Activated CD4-positive, alpha-beta T cell treated with anti-CD3 and anti-CD28 coated beads, Interleukin-2, amount 50 U/mL, for 1 hour (primary cell): Measurements from ENCODE around the gene MYO9A.
"Not testable (repeated sequence)": the region's sequence is repeated elsewhere in the genome, so short reads cannot be mapped to it uniquely, and the experiment has no call there.

Experiments
- DNase-seq: peaks from one replicate; pipeline ENCODE4 v3.0.0-alpha.2; 2020

Gene MYO9A

GRCh38 chr15:72139667-72140066 is 21.7 kb upstream of the MYO9A start:
- DNase-seq = no peak

- no peak for DNase-seq
These were observed 18.5 kb upstream of the MYO9A start for GRCh38 chr15:72136170-72137051.

- no peak for DNase-seq
These were observed 17.8 kb upstream of the MYO9A start for GRCh38 chr15:72135719-72136118.

GRCh38 chr15:72133211-72133610 is 15.3 kb upstream of the MYO9A start:
- no peak for DNase-seq

- no peak for DNase-seq
These were observed 14.0 kb upstream of the MYO9A start for GRCh38 chr15:72131922-72132321.

GRCh38 chr15:72130272-72130671 is 12.3 kb upstream of the MYO9A start:
- no peak for DNase-seq

GRCh38 chr15:72128359-72128758 is 10.4 kb upstream of the MYO9A start:
- no peak for DNase-seq

GRCh38 chr15:72127724-72128322 is 9.9 kb upstream of the MYO9A start:
- no peak for DNase-seq

GRCh38 chr15:72124218-72124617 is 6.3 kb upstream of the MYO9A start:
- no peak for DNase-seq

GRCh38 chr15:72117486-72118016 is 399 bp downstream of the MYO9A start:
- DNase-seq = peak; percentile 59

GRCh38 chr15:72116731-72117485 is 1.0 kb downstream of the MYO9A start:
- peak; percentile 14 for DNase-seq

- DNase-seq = no peak
These were observed 4.5 kb downstream of the MYO9A start for GRCh38 chr15:72113347-72114031.

- DNase-seq = no peak
These were observed 5.1 kb downstream of the MYO9A start for GRCh38 chr15:72112805-72113204.

- DNase-seq = no peak
These were observed 5.8 kb downstream of the MYO9A start for GRCh38 chr15:72112116-72112515.

- DNase-seq = no peak
These were observed 7.6 kb downstream of the MYO9A start for GRCh38 chr15:72110355-72110754.

- no peak for DNase-seq
These were observed 11.9 kb downstream of the MYO9A start for GRCh38 chr15:72106068-72106467.

- no peak for DNase-seq
These were observed 12.8 kb downstream of the MYO9A start for GRCh38 chr15:72105111-72105510.

GRCh38 chr15:72100551-72100950 is 17.4 kb downstream of the MYO9A start:
- DNase-seq = not testable (repeated sequence)

GRCh38 chr15:72099155-72099554 is 18.8 kb downstream of the MYO9A start:
- DNase-seq = no peak

GRCh38 chr15:72098040-72098439 is 19.9 kb downstream of the MYO9A start:
- DNase-seq = no peak

- no peak for DNase-seq
These were observed 21.2 kb downstream of the MYO9A start for GRCh38 chr15:72096796-72097195.

- DNase-seq = no peak
These were observed 25.3 kb downstream of the MYO9A start for GRCh38 chr15:72092691-72093090.

- no peak for DNase-seq
These were observed 25.9 kb downstream of the MYO9A start for GRCh38 chr15:72092006-72092405.
